ENCODE results near the gene PLXNA4. TPM values are rescaled to one million over a fixed set of nuclear protein-coding genes. Genes with fewer than 3 reads are reported as not detected.
A peak's percentile ranks its signal among the peaks of the same experiment; 100 is the strongest.

The PLXNA4 gene
- total RNA-seq, 1 experiment from 2014 or later, result 29.2 TPM

GRCh38 chr7:132322970-132323369 is 253.3 kb downstream of the PLXNA4 start:
- DNase-seq (ENCODE audit: low read depth), result no peak

- DNase-seq (ENCODE audit: low read depth), result no peak
These were observed 254.9 kb downstream of the PLXNA4 start for GRCh38 chr7:132321387-132321786.

GRCh38 chr7:132319481-132319880 is 256.8 kb downstream of the PLXNA4 start:
- no peak for DNase-seq (ENCODE audit: low read depth)

DNA sequence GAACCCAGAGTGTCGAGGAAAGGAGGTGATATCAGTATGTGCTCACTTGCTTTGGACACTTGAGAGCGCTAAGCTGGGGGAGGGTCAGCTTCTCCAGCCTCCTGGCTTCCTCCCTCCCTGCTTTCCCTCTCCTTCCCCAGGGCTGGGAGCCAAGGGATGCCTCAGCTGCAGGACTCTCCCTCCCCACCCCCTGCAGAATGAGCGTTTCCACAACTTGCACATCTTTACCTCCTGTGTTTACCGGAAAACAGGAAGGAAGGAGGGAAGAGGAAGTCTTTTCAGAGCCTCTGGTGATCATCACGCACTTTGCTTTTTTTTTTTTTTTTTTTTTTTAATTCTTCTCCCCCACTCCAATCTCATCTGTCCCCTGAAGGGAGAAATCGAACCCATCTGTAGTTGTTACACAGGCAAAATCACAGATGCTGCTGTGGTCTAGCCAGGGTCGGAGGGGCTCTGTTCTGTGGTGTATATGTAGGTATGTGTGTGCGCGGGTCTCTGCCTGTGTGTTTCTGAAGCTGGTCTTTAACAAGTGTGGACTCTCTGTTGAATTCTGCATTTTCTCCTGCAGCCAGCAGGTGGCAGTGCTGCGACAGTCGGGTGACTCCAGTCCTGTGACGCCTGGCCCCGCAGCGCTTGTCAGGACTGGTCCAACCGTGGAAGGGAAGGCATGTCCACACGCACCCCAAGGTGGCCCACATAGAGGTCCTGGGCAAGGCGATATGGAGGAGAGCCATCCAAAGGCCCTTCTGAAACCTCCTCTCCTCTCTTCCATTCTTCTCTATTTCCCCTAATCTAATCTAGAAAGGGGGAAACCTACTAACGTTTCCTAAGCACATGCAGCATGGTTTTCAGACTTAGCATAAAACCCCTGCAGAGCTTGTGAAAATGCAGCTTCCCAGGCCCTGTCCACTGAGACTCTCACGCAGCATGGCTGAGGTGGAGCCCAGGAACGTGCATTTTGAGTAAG is 257.6 kb downstream of the PLXNA4 start:
- DNase-seq (ENCODE audit: low read depth), result peak; percentile 89

DNA sequence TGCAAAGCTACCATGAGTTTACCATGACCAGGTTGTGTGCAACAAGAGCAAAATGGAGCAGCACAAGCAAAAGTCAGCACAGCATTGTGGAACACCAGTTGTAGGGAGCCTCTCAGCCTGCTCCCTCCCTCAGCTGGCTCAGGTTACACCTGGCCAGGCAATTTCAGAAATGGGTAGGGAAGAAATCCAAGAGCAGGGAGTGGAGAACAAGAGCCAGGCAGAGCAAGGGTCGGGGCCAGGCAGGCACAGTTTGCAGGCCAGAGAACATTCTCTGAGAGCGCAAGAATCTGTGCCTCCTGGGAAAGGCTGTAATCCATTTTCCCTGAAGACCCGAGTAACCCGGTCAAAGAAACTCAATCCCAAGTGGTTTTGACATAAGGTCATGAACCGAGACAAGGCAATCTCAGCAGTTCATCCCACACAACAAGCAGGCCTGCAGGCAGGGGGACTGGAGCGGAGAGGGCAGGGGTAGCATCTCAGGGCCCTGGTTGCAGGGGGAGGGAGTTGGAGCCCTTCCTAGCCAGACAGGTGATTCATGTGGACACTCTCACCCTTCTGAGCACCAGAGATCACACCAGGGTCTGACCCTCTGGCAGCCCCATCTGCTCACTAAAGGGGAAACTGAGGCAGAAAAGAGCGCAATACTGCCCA is 258.4 kb downstream of the PLXNA4 start:
- DNase-seq (ENCODE audit: low read depth), result no peak

- DNase-seq (ENCODE audit: low read depth), result peak; percentile 31
These were observed 263.7 kb downstream of the PLXNA4 start for GRCh38 chr7:132312531-132313055.

DNA sequence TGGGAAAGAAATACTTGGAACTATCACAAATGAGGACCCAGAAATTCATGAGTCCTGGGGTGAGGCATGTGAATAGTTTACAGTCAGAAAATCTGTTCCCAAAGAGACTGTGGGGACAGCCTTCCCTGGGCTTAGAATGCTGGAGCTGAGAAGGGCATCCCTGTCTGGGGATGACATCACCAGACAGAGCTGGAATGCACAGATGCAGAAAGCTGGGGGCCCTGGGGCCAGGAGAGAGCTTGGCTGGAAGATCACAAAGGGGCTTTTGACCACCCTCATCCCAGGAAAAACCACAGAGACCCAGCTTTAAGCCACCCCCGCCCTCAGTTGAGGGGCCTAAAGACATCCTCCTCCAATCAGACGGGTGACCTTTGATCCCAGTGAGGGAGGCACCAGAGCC is 264.5 kb downstream of the PLXNA4 start:
- no peak for DNase-seq (ENCODE audit: low read depth)

DNA sequence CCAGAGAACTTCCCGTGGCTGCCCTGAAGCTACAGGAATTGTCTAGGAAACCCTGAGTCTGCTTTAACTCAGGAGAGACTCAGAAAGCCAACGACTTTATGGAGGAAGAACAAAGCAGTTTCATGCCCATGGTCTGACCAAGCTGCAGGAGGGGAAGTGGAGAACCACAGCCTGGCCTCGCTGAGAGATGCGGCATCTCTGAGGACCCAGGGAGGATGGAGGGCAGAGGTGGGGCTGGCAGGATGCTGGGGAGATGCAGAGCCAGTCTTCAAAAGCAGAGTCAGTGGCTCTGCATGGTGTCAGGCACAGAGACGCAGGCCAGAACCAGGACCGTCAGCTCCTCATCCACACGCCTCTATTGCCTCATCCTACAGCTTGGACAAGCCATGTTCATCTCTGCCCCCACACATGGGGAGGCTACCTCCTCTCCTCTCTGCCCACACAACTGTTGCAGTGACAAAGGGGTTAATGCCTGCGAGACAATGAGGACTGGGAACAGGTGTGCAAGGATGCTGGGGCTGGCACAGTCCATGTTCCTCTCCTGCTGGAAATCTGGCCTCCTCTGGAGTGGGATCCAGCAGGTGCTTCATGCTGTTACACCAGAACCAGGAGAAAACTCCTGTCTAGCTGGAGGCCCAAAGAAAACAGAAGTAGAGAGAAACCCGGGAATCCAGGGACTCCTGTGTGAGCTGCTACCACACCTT is 267.0 kb downstream of the PLXNA4 start:
- no peak for DNase-seq (ENCODE audit: low read depth)

DNA sequence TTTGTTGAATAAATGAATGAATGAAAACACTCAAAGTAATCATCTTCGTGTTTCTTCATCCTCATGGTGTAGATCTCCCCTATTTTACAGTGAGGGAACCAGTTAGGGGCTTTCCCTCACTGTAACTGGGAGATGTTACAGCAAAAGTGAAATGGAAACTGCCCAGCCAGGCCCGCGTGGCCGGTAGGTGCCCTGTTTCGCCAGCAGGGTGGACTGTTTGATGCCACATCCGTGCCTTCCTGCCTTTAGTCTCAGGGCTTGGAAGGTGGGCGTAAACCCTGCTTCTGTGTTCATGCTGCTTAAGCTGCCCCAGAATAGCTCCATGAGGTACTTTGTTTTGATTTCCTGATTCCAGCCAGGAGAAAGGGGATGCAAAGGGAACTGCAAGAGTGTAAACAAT is 268.8 kb downstream of the PLXNA4 start:
- no peak for DNase-seq (ENCODE audit: low read depth)

DNA sequence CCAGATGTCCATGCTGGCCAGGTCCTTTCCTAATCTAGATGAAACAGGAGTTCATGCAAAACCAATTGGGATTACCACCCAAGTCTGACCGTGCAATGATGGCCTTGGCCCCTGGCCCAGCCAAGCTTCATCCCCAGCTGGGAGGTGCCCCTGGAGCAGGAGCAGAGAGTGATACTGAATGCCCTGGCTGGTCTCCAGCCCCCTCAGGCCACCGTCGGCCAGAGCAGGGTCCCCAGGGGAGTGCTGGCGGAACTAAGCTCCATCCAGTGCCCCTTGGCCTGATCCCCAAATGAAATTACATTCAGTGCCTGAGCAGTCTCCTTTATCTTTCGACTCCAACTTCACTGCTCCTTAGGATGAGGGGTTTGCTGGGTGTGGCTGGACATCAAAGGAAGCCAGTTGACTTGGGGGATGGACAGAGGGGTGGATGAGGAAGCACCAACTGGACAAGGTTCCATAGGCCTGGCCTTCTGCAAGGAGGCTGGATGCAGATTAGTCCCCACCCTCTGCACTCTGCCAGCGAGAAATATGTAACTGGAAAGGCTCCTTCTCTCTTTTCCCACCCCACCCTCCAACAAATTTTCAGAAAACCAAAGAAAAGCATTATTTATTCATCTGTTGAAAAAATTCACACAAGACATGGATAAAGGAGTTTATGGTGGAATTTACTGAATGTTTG is 275.5 kb downstream of the PLXNA4 start:
- DNase-seq (ENCODE audit: low read depth), result no peak

DNA sequence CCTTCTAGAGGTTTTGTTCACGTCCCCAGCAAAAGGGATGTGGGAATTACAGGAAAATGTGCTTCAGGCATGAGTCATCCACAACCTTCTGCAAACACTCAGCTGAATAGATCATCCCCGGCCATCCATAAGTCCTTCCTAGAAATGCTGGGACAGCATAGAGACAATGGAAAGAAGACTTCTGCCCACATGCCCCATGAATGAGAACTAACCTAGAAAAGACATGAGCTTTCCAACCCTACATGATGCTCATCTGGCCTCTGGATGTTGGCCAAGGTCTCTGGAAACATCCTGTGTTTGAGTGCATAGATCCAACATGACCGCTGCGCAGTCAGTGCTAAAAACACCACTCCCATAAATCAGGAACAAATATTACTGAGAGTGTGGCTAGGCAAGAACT is 277.5 kb downstream of the PLXNA4 start:
- peak; percentile 98 for DNase-seq (ENCODE audit: low read depth)

DNA sequence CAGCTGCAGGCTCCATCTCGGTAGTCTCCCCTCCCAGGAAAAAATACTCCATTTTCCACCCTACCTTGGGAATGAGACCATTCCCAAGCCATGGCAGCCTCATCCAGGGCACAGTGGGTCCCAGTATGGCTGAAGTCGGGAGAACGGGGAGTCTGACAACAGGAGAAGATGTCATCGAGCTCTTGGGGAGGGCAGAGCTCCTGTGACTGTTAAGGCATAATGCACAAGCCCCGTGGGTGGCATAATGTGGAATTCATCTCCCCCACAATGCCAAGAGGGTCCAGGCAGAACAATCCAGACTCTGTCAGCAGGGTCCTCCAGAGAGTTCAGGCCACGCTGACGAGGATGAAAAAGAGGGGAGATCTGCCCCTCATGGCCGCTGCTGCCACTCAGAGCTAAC is 279.4 kb downstream of the PLXNA4 start:
- no peak for DNase-seq (ENCODE audit: low read depth)

GRCh38 chr7:132295175-132295574 is 281.1 kb downstream of the PLXNA4 start:
- DNase-seq (ENCODE audit: low read depth), result peak; percentile 39

GRCh38 chr7:132292803-132293202 is 283.5 kb downstream of the PLXNA4 start:
- peak; percentile 99 for DNase-seq (ENCODE audit: low read depth)

GRCh38 chr7:132291481-132291880 is 284.8 kb downstream of the PLXNA4 start:
- DNase-seq (ENCODE audit: low read depth), result peak; percentile 63

GRCh38 chr7:132290021-132290420 is 286.2 kb downstream of the PLXNA4 start:
- no peak for DNase-seq (ENCODE audit: low read depth)

DNA sequence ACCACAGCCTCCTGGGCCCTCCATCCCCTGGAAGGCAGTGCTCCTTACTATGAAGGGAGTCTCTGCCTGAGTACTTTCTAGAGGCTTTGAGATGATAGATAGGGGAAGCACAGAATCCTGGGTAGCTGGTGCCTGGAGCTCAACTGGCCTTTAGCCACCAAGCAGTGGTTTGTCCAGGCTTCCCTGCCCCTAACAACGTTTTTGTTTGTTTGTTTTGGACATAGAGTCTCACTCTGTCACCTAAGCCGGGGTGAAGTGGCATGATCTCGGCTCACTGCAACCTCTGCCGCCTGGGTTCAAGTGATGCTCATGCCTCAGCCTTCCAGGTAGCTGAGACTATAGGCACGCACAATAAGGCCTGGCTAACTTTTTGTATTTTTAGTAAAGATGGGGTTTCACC is 289.4 kb downstream of the PLXNA4 start:
- no peak for DNase-seq (ENCODE audit: low read depth)

DNA sequence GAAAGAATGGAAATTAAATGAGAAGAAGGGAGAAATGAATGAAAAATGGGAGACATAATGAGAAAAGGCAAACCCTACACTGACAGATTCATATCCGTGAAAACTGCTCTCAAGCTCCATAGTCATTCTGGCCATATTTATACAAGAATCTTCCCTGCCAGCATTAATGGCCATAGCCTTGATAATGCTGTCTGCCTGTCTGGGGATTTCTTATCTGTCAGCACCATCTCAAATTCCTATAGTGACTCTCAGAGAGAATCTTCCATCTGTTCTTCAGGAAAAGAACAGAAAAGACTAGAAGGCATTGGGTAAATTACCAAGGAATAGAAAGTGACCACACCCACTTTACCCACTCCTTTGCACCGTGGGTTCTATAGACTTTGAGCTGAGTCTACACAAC is 295.9 kb downstream of the PLXNA4 start:
- no peak for DNase-seq (ENCODE audit: low read depth)

GRCh38 chr7:132279718-132280117 is 296.6 kb downstream of the PLXNA4 start:
- DNase-seq (ENCODE audit: low read depth), result peak; percentile 30

- DNase-seq (ENCODE audit: low read depth), result peak; percentile 91
These were observed 299.1 kb downstream of the PLXNA4 start for GRCh38 chr7:132276976-132277725.

Data from HT1080 (cell line).